Measurements from ENCODE around the gene INPP5K.

Gene INPP5K

DNA sequence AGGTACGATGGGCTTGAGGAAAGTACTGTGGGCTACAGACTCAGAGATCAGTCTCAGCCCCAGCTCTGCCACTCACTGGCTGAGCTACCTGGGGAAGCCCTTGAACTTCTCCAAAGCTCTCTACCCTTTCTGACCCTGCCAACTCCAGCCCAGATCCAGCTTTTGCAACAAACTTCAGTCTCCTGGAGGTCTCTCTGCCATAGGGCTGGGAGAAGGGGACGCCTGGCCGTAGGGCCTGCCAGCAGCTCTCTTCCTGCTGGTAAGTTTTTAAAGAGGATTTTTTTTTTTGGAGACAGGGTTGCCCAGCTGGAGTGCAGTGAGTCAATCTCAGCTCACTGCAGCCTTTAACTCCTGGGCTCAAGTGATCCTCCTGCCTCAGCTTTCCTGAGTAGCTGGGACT is 11.5 kb downstream of the INPP5K start:
- no peak for DNase-seq

DNA sequence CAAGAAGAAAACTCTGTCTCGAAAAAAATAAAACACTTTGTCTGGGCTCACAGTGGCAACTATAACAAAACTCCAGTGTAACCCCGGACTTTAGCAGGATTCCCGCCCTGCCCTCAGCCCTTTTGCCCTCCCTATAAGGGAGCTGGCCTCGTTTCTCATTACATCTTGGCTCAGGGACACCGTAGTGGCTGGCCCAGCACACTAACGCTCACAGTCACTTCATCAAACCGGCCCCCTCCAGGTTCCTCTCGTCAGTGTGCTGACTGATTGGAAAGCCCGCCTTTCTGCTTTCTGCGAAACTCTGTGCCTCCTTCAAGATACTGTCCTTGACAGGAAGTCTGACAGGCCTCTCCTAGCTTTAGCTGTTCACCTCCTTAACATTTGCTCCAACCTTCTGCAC is 12.7 kb downstream of the INPP5K start:
- DNase-seq, result no peak

DNA sequence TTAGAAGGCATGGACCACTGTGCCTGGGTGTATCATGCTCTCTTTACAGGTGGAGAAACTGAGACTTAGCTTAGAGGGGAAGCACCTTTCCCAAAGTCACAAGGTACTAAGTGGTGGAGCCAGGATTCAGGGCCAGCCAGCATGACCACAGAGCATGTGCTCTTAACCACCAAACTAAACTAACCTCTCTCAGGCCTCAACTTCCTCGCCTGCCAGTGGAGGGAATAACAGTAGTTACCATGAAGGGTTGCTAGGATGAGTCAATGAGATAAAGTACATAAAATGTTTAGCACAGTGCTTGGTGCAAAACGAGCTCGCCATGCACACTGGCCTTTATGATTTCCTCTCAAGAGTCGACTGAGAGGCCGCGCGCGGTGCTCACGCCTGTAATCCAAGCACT is 17.5 kb downstream of the INPP5K start:
- DNase-seq, result no peak

DNA sequence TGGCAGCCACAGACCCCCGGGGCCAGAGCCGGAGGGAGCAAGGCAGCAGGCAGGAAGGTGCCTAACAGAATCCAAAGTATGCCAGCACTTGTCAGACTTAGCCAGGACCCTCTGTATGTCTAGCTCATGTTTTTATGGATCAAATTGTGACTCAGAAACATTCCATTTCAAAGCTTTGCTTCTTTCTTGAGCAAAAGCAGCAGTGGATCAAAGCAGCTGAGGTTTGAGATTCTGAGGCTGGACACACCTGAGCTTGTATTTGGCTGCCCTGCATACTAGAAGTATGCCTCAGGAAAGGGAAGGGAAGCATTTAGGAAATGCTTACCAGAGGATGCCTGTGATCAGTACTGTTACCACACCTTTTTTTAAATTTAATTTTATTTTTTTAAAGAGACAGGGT is 18.2 kb downstream of the INPP5K start:
- no peak for DNase-seq

DNA sequence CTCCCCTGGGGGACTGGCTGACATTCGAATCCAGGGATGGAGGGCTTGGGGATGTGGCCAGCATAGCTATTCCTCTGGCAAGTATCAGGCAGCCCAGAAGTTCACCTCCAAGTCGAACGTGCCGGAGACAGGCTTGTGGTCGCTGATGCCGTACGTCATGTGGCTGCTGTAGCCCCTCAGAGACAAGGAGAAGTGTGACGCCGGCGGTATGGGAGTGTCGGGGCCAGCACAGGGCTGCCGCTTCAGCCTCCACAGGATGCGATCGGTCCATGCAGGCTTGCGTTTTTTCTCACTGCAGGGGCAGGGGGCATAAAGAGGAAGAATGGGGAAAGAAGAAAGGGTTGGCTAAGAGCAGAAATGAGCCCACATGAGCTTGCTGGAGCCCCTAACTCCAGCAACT is 18.6 kb downstream of the INPP5K start:
- DNase-seq, result no peak

DNA sequence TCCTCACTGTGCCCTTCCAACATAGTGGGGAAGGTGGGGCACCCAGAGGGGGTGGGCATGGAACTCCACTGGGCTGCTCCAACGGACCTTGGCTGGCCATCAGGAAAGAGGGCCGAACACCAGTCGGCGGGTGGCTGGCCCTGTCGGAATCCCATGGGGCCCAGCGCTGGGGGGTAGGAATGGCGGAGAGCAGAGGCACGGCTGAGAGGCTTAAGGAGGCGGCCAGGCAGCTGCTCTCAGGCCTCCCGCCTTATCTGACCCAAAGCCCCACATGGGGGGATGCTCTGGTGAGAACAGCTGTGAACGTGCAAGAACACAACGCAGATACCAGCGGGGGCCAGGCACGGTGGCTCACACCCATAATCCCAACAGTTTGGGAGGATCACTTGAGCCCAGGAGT is 19.5 kb downstream of the INPP5K start:
- no peak for DNase-seq

DNA sequence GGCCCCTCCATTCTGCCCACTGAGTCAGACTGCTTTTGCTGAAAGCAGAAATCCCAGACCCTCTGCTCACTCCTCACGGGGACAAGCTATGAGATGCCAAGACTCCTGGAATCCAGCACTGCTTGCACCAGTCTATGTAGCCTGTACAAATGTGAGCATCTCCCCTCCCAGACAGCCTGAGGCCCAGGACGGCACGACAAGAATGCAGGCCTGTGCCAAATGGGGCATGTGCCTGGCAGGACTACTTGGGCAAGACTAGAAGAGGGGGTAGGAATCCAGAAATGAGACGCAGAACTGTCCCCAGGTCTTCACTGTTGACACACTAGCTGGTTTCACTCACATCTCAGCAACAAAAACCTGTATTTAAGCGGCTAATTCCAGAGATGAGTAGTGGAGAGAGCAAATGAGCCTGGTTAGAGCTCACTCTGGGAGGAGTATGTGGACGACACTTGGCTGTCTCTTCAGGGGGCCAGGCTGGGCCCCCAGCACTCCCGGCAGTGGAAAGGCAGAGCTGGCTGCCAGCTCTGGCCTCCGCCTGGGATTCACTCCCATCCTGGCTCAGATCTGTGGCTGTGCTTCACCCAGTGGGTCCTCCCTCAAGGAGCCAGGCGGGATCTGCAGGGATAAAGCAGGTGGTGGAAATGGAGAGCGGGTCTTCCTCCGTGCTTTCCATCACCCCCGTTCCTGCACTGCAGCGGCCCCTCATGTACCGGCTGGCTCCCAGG is 21.0 kb downstream of the INPP5K start:
- DNase-seq, result no peak

DNA sequence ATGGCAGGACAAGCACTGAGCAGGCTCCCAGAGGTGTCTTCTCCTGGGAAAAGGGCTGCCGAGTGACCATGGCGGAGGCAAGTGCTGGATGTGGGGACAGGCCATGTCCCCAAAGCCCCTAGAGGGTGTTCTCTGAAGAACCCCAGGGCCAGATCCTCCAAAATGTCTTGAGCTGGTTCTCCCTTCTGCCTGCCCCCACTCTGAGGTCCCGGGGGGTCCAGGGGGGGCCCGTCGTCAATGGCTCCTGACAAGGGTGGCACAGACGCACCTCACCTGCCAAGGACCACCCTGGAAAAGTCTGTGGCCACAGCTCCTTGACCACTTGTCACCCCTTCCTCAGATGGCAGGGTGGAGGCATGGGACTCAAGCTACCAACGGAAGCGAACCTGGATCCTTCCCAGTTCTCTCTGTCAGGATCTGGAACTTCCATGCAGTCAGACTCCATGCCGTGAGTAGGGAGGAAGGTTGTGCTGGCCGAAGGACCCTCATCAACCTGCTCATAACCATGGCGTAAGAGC is 21.6 kb downstream of the INPP5K start:
- no peak for DNase-seq

DNA sequence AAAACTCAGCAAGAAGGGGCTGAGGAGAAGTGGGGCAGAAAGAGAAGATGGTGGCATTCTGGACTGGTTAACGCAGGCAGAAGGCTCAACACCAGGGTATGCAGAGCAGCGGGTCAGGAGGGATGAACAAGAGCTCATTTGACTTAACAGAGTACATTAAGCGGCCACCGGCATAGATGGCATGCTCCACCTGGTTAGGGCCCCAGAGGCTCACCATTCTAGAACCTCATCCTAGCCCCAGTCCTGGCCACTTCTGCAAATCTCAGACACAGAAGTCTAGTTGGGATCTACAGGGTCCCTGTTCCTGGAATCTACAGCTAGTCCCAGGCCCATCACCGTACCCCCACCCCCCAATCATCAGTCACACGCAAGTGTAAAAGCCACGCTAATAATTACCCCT is 22.2 kb downstream of the INPP5K start:
- DNase-seq, result no peak

DNA sequence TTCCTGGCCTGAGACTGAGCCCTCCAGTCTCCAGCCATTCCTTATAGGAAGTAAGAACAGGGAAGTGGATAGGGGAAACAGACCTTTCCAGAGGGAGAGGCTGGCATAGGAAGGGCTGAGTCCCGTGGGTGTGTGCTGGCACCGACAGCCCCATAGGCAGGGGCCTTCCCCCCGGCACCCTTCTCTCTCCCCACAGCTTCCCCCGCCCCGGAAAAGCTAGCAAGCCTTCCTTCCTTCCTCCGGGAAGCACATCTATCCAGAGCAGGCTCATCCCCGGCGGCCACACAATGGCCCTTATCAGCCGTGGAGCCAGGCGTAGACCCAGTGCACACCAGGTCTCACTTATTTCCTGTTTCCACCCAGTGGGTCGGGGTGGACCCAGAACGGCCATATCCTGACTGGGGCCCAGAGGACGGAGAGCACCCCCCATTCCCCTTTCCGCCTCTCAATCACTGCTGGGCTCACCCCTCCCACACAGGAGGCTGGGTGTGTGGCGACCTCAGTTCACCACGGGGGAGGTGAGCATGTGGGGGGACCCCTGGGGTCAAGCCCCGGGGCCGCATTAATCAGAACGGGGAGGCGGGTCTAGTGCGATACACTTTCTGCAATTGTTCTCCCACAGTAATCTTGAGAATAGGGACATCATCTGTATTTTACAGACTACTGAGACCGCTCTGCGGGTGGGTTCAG is 23.0 kb downstream of the INPP5K start:
- DNase-seq, result no peak

DNA sequence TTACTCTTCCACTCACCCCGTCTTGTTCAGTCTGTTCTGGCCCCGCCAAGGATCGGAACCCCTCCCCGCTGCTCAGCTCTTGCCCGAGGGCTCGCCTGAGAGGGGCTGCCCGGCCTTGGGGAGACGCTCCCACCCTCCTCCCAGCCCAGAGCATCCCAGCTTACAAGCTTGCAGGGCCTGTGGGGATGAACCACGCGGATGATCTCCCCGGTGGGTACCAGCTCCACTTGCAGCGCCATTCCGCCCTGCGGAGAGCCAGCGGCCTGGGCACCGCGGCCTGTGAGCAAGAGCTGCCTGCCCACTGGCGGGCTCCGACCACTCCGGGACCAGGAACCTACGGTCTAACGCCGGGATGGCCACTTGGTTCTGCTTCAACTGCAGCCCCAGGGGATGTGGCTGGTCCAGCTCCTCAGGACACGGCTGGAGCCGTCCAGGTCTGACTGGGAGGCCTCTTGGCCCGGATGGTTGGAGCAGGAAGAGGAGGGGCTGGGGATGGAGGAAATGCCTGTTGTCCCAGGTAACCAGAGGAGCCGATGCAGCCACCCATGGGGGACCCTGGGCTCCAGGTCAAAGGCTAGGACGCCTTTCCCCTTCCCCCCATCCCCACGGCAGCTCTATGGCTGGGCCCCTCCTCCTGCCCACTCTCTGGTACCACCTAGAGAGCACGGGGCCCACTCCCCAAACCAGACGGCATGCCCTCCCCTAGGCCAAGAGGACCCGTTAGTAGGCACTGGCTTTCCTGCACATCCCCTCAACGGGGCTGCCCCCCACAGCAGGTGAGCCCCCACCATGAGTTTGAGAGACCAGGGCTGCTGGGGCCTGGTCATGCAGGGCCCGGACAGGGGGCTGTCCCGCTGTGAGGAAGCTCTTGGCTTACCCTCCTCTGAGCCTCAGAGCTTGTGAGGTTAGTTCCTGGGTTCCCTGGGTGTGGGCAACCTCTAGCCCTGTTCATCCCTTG is 23.9 kb downstream of the INPP5K start, which contains the start of gene MYO1C:
MYO1C (minus strand) TSS at position 438 of the 958 bp plus-strand sequence; CDS start at position 239, 199 bp downstream.
- no peak for DNase-seq

DNA sequence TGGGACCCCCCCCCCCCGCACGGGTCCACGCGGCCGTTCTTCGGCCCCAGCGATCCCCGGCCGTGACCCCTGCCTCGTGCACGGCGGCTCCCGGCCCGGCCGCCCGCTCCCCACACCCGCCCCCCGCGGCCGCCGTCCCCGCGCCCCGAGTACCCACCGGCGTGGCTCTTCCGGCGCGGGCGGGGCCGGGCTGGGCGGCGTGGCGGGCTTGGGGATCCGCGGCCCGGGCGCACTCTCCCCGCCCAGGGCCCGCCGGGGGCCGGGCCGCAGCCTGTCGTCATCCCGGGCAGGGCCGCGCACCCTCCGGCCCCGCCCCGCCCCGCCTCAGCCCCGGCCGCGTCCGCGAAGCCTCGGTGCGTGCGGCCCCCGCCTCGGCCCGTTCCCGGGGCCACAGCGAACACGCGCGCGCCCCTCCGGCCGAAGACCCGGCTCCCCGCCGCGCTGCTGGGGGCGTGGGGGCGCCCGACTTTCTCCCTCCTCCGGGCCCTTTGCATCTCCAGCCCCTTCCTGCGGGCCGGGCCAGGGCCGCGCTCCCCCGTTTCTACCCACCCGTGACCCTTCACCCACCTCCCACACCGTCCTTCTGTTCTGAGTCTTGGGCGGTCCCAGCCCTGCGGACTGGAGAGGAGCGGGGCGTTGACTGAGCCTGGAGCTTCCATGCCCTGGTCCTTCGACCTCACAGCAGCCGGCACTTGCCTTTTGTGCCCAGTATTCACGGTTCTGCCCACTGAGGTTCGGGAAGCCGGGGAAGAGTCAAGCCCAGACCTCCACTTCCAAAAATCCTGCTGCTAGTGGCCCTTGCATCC is 24.8 kb downstream of the INPP5K start:
- DNase-seq, result no peak

DNA sequence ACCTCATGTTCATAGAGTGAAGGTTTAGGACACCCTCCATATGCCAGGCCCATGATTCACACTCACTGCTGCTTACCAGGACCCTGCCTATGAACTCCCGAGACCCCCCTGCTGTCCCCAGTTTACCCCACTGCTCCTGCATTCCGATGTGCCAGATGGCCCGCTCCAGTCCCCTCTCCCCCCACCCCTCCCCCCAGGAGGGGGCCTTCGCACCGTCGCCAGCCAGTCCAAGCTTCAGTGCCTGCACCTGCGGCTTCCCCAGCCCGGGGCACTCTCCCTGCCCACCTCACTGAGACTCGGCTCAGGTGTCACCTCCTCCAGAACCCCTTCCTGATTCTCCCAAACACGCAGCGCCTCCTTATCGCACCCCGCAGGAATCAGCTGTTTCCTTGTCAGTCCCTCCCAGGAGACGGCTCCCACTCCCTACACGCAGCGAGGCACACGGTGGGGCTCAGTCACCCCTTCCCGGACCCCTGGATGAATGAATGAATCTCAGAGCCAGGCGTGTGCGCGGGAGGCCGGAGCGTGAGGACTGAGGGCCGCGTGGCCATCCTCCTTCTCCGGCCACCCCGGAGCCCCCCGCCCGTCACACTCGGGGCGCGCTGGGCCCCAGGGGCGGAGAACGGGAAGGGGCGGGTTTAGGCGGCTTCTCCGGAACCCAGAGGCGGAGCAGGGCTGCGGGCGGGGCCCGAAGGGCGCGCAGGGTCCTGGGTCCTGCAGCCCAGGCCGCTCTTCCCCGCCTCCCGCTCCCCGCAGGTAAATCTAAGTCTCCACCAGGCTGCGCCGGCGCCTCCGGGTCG is 25.6 kb downstream of the INPP5K start:
- no peak for DNase-seq

DNA sequence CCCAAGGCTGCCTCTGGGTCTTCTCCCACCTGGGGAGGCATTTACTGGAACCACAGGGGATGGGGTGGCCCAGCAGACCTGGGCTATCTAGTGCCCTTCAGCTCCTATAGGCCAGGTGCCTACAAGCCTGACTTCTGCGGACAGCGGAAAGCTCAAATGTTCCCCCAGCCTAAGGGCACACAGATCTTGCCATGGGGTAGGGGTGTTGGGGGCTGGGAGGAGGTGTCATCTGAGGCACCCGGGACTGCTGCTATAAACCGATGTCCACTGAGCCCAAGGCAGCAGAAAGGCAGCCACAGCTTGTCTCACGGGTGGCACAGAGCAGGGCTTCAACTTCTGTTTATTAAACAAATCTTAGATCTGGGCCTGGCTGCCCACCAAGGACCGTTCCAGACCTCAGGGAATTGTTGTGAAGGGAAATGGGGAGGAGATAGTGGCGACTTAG is 27.6 kb downstream of the INPP5K start:
- DNase-seq, result no peak

DNA sequence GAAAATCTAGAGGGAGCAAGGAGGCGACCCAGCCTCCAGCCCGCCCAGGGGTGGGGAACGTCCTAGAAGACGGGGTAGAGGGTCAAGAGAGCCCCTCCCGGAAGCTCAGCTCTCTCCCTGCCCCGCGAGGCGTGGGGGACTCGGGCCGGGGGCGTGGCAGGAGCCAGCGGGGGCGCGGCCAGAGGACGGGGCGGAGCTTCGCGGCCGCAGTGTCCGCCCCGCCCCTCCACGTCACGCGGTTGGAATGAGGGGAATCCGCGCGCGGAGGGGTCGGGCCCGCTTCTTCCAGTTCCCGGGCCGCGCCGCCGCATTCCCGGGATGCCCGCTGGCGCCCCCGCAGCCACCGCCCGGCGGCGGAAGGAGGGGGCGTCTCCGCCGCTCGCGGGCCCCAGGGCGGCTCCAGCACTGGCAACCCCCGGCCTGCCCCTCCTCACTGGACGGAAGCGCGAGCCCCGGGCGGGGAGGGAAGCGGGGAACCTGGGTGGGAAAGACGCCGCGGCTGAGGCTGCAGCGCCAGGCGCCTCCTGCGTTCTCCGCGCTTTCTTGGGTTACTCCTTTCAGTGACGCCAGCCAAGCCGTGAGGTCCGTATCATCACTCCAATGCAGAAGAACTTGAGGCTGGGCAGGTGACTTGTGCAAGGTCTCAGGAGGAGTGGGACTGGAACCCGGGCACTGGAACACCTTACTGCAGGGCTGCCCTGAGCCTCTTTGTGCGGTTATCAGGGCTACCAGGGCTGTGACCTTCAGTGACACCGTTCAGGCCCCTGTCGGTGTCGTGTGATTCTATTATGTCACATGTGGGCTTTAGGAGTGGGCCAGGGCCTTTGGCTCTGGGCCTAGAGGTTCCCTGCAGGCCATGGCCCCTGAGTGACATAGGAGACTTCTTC is 28.2 kb downstream of the INPP5K start:
- no peak for DNase-seq

DNA sequence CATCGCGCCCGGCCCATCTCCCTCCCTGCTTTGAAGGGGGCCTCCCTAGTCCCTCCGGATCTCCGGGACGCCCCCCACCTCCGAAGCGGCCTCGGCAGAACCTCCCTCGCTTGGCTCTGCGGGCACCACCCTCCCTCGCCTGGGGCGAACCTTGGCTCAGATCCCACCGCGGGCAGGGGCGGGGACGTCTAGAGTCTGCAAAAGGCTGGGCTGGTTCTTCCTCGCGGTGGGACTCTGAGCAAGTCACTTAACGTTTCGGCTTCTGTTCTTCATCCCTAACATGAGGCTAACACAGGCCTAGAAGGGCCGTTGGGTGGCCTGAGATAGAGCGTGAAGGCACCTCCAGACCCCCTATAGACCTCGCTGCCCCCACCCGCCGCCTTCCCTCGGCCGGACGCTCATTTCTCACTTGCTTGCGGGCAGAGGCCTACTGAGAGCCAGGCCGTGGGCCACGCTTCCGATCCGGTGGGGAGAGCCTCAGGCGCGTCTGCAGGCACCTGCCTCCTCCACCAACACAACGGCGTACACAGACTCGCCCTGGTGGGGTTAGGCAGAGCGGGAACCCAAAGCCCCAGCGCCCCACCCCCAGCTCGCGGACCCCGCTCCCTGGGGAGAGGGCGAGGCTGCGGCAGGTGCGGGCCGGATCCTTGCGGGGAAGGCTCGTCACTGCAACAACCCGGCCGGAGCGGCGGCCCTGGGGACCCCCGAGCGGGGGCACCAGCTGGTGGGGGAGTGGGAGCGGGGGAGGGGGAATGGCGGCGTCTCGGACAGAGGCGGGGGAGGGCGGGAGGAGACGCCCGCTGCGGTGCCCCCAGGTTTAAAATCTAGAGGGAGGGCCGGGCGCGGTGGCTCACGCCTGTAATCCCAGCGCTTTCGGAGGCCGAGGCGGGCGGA is 29.4 kb downstream of the INPP5K start:
- no peak for DNase-seq

DNA sequence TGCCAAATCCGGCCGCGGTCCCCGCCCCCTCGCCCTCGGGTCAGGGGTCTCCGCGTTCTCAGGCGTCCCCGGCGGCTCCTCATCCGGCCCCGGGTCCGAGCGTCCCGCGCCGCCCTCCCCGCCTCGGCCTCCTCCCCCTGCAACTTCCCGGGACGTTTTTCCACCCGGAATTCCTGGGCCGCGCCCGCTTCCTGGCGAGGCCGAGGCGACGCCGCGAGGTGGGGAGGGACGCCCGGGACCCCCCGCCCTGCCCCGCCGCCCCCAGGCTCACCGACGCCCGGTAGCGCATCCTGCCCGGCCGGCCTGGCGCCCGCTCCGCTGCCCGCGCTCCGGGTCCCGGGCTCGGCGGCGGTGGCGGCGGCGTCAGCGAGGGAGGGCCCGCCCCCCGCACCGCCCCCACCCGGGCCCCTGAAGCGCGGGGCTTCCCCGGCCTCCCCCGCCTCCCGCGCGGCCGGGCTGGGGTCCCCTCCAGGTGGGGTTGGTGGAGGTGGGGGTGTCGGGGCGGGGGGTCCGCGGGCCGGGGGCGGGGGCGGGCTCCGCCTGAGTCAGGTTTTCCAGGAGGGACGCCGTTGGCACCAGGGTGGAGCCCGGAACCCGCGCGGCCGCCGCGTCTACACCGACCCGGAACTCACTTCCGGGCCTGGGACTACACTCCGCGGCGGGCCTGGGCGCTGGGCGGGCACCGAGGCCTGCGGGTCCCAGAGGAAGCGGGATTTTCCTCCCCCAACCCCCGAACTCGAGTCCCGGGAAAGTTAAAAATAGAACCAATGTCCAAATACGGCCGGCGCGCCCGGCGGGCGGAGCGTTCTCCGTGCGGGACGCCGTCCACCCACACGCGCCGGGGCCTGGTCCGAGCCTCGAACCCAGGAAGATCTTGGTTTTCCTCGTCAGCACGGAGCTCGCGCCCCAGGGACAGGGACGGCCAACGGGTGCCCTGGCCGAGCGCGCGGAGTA is 30.7 kb downstream of the INPP5K start:
- no peak for DNase-seq
